ENCODE data around the gene CEMIP2.
A peak's percentile ranks its signal among the peaks of the same experiment; 100 is the strongest.
"Not testable (repeated sequence)": the region's sequence is repeated elsewhere in the genome, so short reads cannot be mapped to it uniquely, and the experiment has no call there.

The CEMIP2 gene, protein sequence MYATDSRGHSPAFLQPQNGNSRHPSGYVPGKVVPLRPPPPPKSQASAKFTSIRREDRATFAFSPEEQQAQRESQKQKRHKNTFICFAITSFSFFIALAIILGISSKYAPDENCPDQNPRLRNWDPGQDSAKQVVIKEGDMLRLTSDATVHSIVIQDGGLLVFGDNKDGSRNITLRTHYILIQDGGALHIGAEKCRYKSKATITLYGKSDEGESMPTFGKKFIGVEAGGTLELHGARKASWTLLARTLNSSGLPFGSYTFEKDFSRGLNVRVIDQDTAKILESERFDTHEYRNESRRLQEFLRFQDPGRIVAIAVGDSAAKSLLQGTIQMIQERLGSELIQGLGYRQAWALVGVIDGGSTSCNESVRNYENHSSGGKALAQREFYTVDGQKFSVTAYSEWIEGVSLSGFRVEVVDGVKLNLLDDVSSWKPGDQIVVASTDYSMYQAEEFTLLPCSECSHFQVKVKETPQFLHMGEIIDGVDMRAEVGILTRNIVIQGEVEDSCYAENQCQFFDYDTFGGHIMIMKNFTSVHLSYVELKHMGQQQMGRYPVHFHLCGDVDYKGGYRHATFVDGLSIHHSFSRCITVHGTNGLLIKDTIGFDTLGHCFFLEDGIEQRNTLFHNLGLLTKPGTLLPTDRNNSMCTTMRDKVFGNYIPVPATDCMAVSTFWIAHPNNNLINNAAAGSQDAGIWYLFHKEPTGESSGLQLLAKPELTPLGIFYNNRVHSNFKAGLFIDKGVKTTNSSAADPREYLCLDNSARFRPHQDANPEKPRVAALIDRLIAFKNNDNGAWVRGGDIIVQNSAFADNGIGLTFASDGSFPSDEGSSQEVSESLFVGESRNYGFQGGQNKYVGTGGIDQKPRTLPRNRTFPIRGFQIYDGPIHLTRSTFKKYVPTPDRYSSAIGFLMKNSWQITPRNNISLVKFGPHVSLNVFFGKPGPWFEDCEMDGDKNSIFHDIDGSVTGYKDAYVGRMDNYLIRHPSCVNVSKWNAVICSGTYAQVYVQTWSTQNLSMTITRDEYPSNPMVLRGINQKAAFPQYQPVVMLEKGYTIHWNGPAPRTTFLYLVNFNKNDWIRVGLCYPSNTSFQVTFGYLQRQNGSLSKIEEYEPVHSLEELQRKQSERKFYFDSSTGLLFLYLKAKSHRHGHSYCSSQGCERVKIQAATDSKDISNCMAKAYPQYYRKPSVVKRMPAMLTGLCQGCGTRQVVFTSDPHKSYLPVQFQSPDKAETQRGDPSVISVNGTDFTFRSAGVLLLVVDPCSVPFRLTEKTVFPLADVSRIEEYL (N-terminal part only)

DNA sequence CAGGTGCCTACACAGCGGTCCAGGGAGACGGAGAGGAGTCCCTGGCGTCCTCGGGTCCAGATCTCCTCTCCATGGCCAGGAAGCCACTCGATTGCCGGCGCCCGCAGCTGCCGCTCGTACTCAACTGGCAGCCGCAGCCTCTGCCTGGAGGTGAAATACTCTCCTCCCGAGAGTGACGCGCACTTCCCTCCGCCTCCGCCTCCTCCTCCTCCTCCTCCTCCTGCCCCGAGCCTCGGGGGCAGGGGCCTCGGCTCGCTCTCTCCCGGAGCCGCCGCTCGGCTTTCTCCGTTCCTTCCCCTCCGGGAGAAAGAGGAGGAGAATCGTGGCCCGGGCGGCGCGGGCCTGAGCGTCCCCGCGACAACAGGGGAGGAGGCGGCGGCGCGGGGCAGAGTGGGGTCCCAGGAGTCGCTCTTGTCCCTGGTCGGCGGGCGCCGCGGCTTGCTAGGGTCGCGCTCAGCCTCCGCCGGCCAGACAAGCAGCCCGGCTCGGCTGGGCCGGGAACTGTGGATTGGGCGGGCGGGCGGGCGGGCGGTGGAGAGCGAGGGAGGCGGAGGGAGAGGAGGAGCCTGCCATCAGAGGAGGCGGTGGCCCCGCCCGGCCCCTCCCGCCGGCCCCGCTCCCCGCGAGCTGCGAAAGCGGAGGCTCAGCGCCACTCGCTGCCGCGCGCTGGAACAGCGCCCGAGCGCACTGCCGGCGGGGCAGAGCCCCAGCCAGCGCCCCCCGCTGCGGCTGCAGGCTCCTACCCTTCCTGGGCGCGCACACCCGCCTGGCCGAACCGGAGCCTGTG is at the start of gene CEMIP2:
CEMIP2 (minus strand) TSS at position 126 of the 787 bp plus-strand sequence. CDS start 18,140 bp downstream, outside the sequence.
- peak; percentile 92 for DNase-seq (ENCODE audit: low read depth)

DNA sequence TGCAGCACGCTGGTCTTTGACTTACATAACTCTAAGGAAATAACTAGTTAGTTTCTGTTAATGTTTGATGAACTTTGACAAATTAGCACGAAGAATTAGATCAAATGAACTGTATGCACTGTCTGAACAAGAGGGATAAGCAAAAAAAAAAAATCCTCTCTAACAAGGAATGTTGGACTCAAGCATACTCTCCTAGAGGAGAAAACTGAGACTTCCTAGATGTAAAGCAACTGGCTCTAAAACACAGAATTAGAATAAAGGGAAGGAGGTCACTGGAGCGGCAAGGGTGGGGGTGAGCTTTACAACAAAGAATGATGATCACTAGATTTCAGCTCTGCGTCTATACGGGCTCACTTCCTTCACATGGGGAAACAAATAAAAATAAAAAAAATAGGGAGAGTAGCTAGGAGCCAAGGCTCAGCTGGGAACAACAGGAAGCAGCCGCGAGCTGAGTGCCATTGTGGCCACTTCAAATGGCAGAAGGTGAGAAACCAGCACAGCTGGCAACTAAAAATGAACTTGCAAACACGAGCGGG is 48.7 kb upstream of the CEMIP2 start:
- DNase-seq (ENCODE audit: low read depth), result no peak

DNA sequence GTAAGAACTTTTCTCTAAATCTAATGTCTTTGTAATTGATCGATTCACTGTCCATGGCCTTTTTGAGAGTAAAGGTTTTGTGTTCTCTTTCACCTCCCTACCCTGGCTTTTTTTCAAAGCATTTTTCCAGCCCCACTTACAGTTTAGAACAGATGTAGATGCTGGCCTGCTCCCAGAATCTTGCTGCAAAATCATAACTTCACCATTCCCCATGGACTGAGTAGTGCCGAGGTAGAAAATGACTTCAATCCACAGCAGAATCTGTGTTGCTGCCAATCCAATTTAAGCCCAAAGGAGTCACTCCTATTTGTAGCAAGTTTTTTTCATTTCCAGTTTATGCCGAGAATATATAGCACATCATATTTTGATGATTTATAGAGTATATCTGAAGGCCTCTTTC is 46.5 kb upstream of the CEMIP2 start:
- DNase-seq (ENCODE audit: low read depth), result peak; percentile 16

DNA sequence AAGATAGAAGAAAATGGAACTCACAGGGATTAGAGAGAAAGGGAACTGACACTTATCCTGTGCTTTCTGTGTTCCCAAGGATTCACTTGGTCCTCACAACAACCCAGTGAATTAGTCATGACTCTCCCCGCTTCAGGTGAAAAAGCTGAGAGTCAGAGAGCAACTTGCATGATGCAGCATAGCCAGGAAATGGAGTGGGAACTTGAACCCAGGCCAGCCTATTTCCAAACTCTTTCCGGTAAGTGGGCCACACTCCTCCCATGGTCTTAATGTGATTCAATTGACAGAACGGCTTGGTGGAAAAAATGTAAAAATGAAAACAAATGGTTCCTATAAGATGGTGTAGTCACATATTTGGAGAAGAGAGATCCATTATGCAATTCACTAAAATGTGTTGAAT is 45.9 kb upstream of the CEMIP2 start:
- peak; percentile 21 for DNase-seq (ENCODE audit: low read depth)

DNA sequence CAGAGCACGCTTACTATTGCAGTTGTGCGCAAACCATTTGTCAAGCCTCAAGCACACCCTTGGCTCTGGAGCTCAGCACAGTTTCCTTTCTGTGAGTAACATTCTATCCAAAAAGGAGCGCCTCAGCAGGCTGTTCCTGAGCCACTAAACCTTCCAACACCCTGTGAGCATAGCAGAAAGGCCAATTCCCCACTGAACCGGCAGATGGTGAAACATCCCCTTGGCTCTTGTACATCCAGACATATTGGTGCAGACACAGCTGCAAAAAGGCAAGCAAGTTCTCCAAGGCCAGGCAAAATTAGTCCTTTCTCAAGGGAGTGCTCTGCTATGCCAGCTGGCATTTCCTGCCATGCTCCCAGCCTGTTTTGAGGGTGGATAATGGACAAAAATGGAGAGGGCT is 44.1 kb upstream of the CEMIP2 start:
- DNase-seq (ENCODE audit: low read depth), result peak; percentile 74

DNA sequence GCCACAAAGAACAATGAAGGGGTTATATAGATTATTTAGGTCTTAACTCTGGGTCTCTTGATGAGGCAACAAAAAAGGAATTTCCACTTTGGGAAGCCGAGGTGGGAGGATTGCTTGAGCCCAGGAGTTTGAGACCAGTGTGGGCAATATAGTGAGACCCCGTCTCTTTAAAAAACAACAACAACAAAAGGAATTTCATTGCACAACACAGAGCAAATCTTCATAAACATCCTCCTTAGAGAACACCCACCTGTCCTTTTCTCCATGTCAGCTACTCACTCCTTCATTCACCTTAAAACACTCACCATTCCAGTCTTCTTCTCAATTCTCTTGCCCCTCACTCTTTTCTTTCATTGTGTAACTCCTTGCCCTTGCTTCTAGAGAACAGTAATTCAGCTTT is 39.8 kb upstream of the CEMIP2 start:
- no peak for DNase-seq (ENCODE audit: low read depth)

DNA sequence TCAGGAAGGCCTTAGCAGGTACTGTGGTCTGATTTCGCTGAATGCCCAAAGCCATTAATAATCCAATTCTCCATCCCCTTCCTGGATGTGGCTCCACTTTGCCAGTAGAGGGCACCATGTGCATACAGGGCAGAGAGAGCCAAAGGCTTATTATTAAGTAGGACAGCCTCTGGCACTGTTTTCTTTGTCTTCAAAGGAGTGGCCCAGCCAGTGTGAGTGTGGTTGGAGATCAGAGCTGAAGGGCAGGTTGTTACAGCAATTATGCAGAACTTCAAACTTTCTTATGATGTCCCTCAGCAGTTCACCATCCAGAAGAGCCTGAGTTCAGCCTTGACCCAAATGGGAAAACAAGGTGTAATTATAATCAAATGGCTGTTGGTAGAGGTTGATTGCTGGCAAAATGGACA is 38.6 kb upstream of the CEMIP2 start:
- peak; percentile 71 for DNase-seq (ENCODE audit: low read depth)

DNA sequence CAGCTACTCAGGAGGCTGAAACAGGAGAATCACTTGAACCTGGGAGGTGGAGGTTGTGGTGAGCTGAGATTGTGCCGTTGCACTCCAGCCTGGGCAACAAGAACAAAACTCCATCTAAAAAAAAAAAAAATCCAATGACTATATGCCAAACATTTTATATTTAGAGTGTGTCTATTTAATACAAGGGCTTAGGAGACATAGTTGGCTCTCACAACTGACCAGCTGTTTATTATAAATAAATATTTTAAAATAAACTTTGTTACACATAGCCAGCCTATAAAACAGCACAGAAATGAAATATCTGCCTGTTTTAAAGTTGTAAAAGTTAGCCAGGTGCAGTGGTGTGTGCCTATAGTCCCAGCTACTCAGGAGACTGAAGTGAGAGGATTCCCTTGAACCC is 36.8 kb upstream of the CEMIP2 start:
- not testable (repeated sequence) for DNase-seq (ENCODE audit: low read depth)

DNA sequence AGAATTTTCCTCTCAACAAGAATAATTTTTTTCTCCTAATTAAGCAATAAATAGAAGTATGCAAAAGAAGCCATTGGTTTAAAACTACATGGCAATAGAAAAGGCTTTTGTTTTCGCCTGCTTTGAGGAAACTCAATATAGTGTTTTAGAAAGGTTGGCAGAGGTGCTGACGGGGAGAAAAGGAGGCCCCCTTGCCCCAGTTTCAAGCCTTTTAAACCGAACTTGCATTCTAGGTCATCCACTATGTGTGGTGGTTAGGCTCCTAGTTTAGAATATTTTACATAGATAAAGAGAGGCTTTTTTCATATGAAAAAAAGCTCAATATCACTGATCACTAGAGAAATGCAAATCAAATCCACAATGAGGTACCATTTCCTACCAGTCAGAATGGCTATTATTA is 33.5 kb upstream of the CEMIP2 start:
- no peak for DNase-seq (ENCODE audit: low read depth)

DNA sequence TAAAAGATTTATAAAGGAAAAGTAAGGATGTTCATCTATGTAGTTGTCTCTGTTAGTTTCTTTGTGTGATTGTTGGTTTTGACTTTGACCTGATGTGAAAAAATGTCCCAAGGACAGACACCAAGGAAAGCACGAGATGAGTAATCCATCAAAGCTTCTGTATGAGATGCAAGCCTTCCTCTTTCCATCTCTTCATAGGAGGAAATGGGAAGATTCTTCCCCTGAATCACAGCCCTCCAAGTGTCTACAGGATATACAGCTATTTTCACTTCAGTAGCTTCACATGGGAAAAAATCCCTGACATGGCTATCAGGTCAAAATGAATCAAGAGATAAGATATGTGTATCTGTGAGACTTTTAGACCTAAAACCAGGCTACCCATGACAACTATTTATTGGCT is 29.0 kb upstream of the CEMIP2 start:
- no peak for DNase-seq (ENCODE audit: low read depth)

DNA sequence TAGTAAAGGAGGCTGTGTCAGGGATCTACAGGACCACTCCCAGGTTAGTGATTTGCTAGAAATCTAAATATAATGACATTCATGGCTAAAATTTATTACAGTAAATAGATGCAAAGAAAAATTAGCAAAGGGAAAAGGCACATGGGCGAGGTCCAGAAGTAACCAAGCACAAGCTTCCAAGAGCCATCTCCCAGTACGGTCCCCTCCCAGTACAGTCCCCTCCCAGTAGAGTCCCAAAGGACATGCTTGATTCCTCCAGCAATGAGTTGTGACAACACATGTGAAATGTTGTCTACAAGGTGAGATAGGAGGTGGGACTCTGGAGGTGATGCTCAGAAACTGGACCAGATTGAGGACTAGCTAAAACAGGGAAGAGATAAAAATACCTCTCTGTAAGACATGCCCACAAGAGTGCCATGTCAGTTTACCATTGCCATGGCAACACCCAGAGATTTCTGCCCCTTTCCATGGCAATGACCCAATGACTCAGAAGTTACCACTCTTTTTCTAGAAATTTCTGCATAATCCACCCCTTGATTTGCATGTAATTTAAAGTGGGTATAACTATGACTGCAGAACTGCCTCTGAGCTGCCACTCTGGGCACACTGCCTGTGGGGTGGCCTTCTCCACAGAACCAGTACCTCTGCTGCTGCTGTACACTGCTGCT is 27.9 kb upstream of the CEMIP2 start:
- no peak for DNase-seq (ENCODE audit: low read depth)

DNA sequence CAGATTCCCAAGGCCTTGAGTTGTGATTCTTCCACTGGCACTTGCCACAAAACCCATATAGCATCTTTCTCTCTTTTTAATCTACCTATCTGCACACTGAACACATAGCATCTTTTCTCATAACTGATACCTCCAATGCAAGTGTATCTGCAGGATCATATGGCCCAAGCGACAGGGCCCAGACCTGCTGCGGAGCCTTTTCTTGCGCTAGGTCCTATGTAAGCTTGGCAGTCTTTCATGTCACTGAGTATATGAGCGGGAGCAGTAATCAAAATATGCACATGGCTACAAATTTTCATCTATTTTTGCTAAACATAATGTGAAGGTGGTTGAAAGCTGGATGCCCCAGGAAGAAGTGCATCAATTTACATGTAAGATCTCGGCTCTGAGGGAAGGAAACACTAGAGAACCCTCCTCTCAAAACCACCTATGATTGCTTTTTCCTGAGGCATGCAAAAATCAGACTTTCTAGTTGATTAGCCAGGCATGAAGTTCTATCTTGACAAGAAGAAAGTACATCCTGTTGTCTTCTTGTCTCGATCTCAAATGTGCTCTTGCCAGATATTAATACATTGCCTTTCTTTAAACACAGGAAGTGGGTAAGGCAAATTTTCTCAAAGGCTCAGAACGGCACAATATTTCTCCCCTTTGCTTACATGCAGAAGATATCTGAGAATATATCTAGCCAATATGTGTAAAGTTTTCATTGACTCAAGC is 26.9 kb upstream of the CEMIP2 start:
- no peak for DNase-seq (ENCODE audit: low read depth)

DNA sequence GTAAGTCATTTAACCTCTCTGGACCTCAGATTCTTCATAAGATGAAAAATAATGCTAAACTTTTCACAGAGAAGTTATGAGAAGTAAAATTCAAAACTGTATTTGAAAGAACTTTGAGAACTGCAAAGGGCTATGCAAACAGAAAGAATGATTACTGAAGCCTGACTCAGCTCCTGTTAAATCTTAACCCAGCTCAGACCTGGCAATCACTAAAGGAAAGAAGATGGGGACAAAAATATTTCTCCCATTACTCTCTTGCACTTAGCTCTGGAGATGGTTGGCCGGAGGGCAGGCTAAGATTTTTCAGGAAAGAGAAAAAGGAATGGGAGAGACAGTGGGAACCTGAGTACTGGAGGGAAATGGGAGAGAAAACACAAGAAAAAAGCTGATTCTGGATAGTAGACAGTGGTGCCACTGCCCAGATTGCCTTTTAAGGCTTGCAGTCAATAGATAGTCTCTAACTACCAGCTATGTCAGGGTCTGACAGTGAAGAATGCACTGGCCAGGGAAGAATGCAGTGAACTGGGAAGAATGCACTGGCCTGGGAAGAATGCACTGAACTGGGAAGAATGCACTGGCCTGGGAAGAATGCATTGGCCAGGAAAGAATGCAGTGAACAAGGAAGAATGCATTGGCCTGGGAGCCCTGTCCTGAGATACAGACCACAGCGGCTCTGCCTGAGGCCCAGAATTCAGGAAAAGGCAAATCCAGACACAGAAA is 25.2 kb upstream of the CEMIP2 start:
- DNase-seq (ENCODE audit: low read depth), result peak; percentile 20

DNA sequence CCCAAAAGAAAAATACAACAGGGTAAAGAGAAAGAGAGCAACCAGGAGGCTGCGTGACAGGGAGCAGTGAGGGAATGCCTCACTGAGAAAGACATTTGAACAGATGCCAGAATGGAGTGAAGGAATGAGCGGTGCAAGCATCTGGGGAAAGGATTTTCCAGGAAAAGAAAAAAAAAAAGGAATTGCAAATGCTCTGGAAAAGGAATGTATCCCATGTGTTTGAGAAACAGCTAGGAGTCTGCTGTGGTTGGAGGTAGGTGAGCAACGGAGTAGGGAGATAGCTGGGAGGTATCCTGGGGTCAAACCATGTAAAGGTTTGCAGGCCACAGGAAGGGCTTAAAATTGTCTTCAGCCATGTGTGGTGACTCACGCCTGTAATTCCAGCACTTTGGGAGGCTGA is 23.6 kb upstream of the CEMIP2 start:
- no peak for DNase-seq (ENCODE audit: low read depth)

DNA sequence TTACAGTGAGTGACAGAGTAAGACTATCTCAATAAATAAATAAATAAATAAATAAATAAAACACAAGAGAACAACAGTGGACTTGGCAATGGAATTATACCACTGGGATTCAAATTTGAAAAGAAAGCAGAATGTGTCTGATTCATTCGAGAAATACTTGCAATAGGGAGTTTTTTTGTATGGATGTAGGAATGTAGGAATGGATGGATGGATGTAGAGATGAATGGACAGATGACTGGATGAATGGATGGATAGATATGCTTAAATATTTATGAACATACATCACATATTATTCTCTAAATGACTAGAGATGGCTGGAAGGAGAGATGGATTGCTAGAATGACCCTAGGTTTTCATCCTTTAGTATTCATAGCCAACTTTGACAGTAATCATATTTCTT is 22.0 kb upstream of the CEMIP2 start:
- DNase-seq (ENCODE audit: low read depth), result no peak

DNA sequence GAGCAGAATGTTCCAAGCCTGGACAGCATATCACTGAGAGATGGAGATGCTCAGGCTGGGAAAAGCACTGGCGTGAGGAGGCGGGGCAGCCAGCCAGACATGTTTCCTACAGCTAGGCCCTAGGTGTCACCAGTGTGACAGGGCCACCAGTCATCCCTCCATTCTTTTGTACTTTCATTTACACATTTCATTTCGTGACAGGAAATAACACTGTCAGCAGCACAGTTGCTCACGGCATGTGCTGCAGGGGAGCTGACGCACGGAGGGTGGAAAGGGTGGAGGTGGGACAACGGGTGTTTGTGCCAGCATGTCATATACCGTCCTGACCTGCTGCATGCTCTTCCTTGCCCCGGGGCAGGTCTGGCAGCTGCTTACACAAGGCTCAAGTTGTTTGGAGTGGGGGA is 14.8 kb upstream of the CEMIP2 start:
- no peak for DNase-seq (ENCODE audit: low read depth)

DNA sequence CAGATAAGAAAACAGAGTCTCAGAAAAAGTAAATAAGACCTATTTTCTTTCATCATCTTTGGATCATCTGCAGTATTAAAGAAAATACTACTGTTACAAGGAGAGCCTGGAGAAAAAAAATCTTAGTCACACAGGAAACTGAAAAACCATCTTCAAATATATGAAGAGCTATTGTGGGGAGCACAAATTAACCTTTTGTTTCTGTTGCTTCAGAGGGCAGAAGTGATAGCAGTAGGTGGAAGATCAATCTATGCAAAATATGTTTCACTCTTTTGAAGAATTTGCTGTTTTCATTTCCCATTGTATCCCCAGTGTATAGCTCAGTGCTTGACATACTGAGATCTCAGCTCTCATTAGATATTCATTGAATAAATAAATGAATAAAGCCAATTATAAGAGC is 13.1 kb upstream of the CEMIP2 start:
- DNase-seq (ENCODE audit: low read depth), result no peak

DNA sequence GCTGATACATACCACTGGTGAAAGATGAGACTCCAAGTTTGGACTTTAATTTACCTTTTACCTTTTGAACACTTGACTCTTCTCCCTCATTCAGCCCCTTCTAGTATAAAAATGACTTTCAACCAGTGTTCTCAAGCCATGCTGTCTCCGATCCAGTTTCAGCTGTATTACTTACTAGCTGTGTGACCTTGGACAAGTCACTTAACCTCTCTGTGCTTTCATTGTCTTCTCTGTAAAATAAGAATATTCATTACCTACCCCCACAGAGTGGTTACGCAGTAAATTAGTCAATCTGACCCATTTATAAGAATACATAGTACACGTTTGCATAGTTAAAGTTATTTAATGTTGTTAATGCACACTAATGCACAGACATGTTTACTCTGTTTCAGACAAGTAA is 12.6 kb upstream of the CEMIP2 start:
- no peak for DNase-seq (ENCODE audit: low read depth)

DNA sequence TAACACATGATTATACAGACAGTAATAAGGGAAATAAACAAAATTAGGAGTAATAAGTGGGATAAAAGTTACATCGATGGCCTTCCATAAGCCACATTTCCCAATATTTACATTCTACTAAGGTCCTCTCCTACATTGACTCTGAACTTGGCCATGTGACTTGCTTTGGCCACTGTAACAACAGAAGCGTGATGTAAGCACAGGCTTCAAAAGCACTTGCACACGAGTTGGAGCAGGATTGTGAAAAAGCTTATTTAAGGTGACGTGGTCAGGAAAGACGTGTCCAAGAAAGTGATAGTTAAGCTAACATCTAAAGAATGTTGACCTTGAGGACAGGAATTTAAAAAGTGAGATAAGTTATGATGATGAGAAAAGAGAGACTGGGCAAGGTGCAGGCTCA is 9.8 kb upstream of the CEMIP2 start:
- no peak for DNase-seq (ENCODE audit: low read depth)
